HFF-Myc (cell line): ENCODE data around the gene TPP2.
A peak's percentile ranks its signal among the peaks of the same experiment; 100 is the strongest.

Source experiments
- DNase-seq: peaks from one replicate; pipeline ENCODE4 v3.0.0-alpha.2; 2011; ENCODE audit warnings: low read depth; ENCODE audit errors: extremely low read depth
- H3K4me3 ChIP-seq: replicated peaks from 2 replicates; pipeline ENCODE4 v1.5.1; 2011; ENCODE audit warnings: low read depth, mild to moderate bottlenecking, control low read depth, low read length
- CTCF ChIP-seq: IDR thresholded peaks from 2 replicates; pipeline ENCODE4 v1.5.1; 2012; ENCODE audit warnings: mild to moderate bottlenecking, low read depth, low read length, control low read depth; ENCODE audit errors: missing control alignments

TPP2 gene

GRCh38 chr13:102591988-102592781 lies 4.6 kb upstream of the TPP2 start:
- DNase-seq, result no peak
- H3K4me3 ChIP-seq, result peak overlapping the region; percentile 52
- peak; percentile 61 for TF ChIP-seq CTCF

GRCh38 chr13:102593466-102593865 lies 3.3 kb upstream of the TPP2 start:
- TF ChIP-seq CTCF, result no peak
- no peak overlapping the region for H3K4me3 ChIP-seq
- DNase-seq, result no peak

GRCh38 chr13:102597029-102597961 lies 509 bp downstream of the TPP2 start:
- TF ChIP-seq CTCF, result no peak
- no peak for DNase-seq
- peak overlapping the region; percentile 85 for H3K4me3 ChIP-seq

- no peak for DNase-seq
- TF ChIP-seq CTCF, result no peak
- peak overlapping the region; percentile 85 for H3K4me3 ChIP-seq
Observed at GRCh38 chr13:102598061-102598460, 1.3 kb downstream of the TPP2 start.

GRCh38 chr13:102599426-102600012 lies 2.7 kb downstream of the TPP2 start:
- peak overlapping the region; percentile 85 for H3K4me3 ChIP-seq
- TF ChIP-seq CTCF, result no peak
- no peak for DNase-seq

- no peak for DNase-seq
- H3K4me3 ChIP-seq, result no peak overlapping the region
- no peak for TF ChIP-seq CTCF
Observed at GRCh38 chr13:102606537-102607309, 9.9 kb downstream of the TPP2 start.
